ENCODE data around the gene GLB1L3. TPM values are rescaled to one million over a fixed set of nuclear protein-coding genes. Genes with fewer than 3 reads are reported as not detected.

The GLB1L3 gene
- total RNA-seq, 1 donor from 2014 or later = not detected

GRCh38 chr11:134362192-134362901, 86.2 kb downstream of the GLB1L3 start:
- no peak for DNase-seq (ENCODE audit: low read depth)

GRCh38 chr11:134363161-134363560, 87.0 kb downstream of the GLB1L3 start:
- no peak for DNase-seq (ENCODE audit: low read depth)

GRCh38 chr11:134363592-134363991, 87.4 kb downstream of the GLB1L3 start:
- DNase-seq (ENCODE audit: low read depth) = no peak

- DNase-seq (ENCODE audit: low read depth) = no peak
Measured at GRCh38 chr11:134364261-134364660, 88.1 kb downstream of the GLB1L3 start.

GRCh38 chr11:134365011-134365925, 89.1 kb downstream of the GLB1L3 start:
- DNase-seq (ENCODE audit: low read depth) = no peak

GRCh38 chr11:134366254-134366653, 90.1 kb downstream of the GLB1L3 start:
- no peak for DNase-seq (ENCODE audit: low read depth)

GRCh38 chr11:134367781-134368180, 91.6 kb downstream of the GLB1L3 start:
- no peak for DNase-seq (ENCODE audit: low read depth)

Other genes starting within 250 kb of the GLB1L3 start
- 5.6 and 23.3 TPM in 2 replicates for gene JAM3, start 207.3 kb upstream of the GLB1L3 start, total RNA-seq
- 6.9 and 11.3 TPM in 2 replicates for gene NCAPD3, start 52.4 kb upstream of the GLB1L3 start, total RNA-seq
- gene VPS26B, start 51.7 kb upstream of the GLB1L3 start, total RNA-seq = 17.7 and 46.0 TPM in 2 replicates
- 75.2 and 101 TPM in 2 replicates for gene THYN1, start 23.0 kb upstream of the GLB1L3 start, total RNA-seq
- 22.2 and 31.2 TPM in 2 replicates for gene ACAD8, start 22.8 kb upstream of the GLB1L3 start, total RNA-seq
- 4.2 and 4.3 TPM in 2 replicates for gene GLB1L2, start 55.6 kb downstream of the GLB1L3 start, total RNA-seq
- under 0.01 and 0.10 TPM in 2 replicates for gene B3GAT1, start 135.9 kb downstream of the GLB1L3 start, total RNA-seq